Activated CD8-positive, alpha-beta T cell treated with anti-CD3 and anti-CD28 coated beads, Interleukin-2, amount 10 ng/mL, durations not matched to agents 7 days and 5 days (primary cell): ENCODE measurements around the gene ZG16B. TPM values are rescaled to one million over a fixed set of nuclear protein-coding genes. Genes with fewer than 3 reads are reported as not detected.

ENCODE experiments used
- ATAC-seq: fragments of 150-1000 bp; cut with Tn5 transposase; one replicate; pipeline ENCODE4 v1.10.0; 2021; ENCODE audit warnings: moderate library complexity
- CTCF ChIA-PET: fragments of 350-600 bp; sonication (Branson Sonifier 250); formaldehyde crosslinking; loops from one replicate; lab custom pipeline; 2021; ENCODE audit warnings: antibody characterized with exemption; lab: Charles Lee
- POLR2A ChIA-PET: fragments of 350-600 bp; sonication (Branson Sonifier 250); formaldehyde crosslinking; loops from one replicate; lab custom pipeline; 2021; ENCODE audit warnings: antibody characterized with exemption; lab: Charles Lee
- DNase-seq: peaks from one replicate; pipeline ENCODE4 v3.0.0-alpha.2; 2020
- H3K27ac Mint-ChIP-seq: one replicate; pipeline ENCODE4 v1.8.0; 2021; ENCODE audit warnings: mild to moderate bottlenecking, mixed read lengths
- H3K27me3 Mint-ChIP-seq: one replicate; pipeline ENCODE4 v1.8.0; 2021; ENCODE audit warnings: low read depth, mixed read lengths
- H3K36me3 Mint-ChIP-seq: one replicate; pipeline ENCODE4 v1.8.0; 2021; ENCODE audit warnings: low read depth, mixed read lengths
- H3K4me1 Mint-ChIP-seq: one replicate; pipeline ENCODE4 v1.8.0; 2021; ENCODE audit warnings: low read depth, mixed read lengths
- H3K4me3 Mint-ChIP-seq: one replicate; pipeline ENCODE4 v1.8.0; 2021; ENCODE audit warnings: mild to moderate bottlenecking, mixed read lengths
- H3K9me3 Mint-ChIP-seq: one replicate; pipeline ENCODE4 v1.8.0; 2022; ENCODE audit warnings: mixed read lengths; ENCODE audit not compliant: insufficient read depth
- total RNA-seq, 2 experiments: library from RNA; stranded (reverse); gene quantifications; one replicate each; pipeline ENCODE4 v1.2.3, GENCODE V29; 2021

ZG16B gene
- total RNA-seq, 2 experiments from 2014 or later = 2.9 to 3.7 TPM

- Mint-ChIP-seq H3K36me3 (no peaks in the 10 kb centered on the region), H3K9me3 (no peaks in the 10 kb centered on the region), H3K27me3 (peaks cover 14% of the 10 kb centered on the region), H3K27ac (no peak overlapping the region), H3K4me1 (peaks cover 13% of the 10 kb centered on the region), H3K4me3 (no peak overlapping the region)
- ATAC-seq = no peak
- DNase-seq = no peak
- ChIA-PET POLR2A (no interaction called here), CTCF (interaction anchor here (1.5 kb wide), 1 partner anchor 10 kb away, joined by 6 read pairs; no protein-coding TSS in a partner anchor)
These were observed 39.5 kb upstream of the ZG16B start for GRCh38 chr16:2790631-2791030.

- ChIA-PET POLR2A (no interaction called here), CTCF (no interaction called here)
- ATAC-seq (no peak), DNase-seq (no peak)
- Mint-ChIP-seq H3K27me3 (peaks cover 18% of the 10 kb centered on the region), H3K4me3 (no peak overlapping the region), H3K27ac (no peak overlapping the region), H3K9me3 (no peaks in the 10 kb centered on the region), H3K36me3 (no peaks in the 10 kb centered on the region), H3K4me1 (peaks cover 10% of the 10 kb centered on the region)
These were observed 38.9 kb upstream of the ZG16B start for GRCh38 chr16:2791174-2791573.

GRCh38 chr16:2792940-2793339, 37.2 kb upstream of the ZG16B start:
- no peaks in the 10 kb centered on the region for H3K36me3 Mint-ChIP-seq
- H3K4me1 Mint-ChIP-seq = peaks cover 2% of the 10 kb centered on the region
- H3K27me3 Mint-ChIP-seq = peaks cover 12% of the 10 kb centered on the region
- no peak for DNase-seq
- H3K27ac Mint-ChIP-seq = no peak overlapping the region
- POLR2A ChIA-PET = no interaction called here
- CTCF ChIA-PET = no interaction called here
- H3K9me3 Mint-ChIP-seq = no peaks in the 10 kb centered on the region
- H3K4me3 Mint-ChIP-seq = no peak overlapping the region
- no peak for ATAC-seq

DNA sequence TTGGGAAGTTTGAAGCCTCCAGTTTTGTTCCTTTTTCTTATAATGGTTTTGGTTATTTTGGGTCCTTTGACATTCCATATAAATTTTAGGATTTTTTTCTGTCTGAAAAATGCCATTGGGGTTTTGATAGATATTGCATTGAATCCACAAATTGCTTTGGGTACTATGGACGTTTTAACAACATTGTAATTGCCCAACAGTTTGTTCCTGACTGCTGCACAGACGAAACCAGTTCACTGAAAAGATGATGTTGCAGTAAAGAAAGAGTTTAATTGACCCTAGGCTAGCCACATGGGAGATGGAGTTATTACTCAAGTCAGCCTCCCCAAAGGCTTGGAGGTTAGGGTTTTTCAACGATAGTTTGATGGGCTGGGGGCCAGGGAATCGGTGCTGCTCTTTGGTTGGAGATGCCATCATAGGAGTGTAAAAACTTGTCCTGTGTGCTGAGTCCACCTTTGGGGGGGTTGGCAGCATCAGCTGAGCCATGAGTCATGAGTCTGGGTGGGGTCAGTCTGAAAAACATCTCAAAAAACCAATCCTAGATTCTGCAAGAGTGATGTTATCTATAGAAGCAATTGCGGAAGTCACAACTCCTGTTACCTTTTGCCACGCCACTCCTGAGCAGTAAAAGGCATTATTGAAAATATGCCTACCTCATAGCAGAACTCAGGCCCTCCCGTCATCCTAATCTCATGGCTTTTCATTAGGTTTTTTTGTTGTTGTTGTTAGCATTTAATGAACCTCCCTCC, 34.5 kb upstream of the ZG16B start:
- H3K36me3 Mint-ChIP-seq = no peaks in the 10 kb centered on the region
- H3K4me3 Mint-ChIP-seq = no peak overlapping the region
- CTCF ChIA-PET = no interaction called here
- no peaks in the 10 kb centered on the region for H3K4me1 Mint-ChIP-seq
- ATAC-seq (no peak), DNase-seq (no peak)
- POLR2A ChIA-PET = no interaction called here
- H3K27me3 Mint-ChIP-seq = peaks cover 10% of the 10 kb centered on the region
- no peak overlapping the region for H3K27ac Mint-ChIP-seq
- no peaks in the 10 kb centered on the region for H3K9me3 Mint-ChIP-seq

DNA sequence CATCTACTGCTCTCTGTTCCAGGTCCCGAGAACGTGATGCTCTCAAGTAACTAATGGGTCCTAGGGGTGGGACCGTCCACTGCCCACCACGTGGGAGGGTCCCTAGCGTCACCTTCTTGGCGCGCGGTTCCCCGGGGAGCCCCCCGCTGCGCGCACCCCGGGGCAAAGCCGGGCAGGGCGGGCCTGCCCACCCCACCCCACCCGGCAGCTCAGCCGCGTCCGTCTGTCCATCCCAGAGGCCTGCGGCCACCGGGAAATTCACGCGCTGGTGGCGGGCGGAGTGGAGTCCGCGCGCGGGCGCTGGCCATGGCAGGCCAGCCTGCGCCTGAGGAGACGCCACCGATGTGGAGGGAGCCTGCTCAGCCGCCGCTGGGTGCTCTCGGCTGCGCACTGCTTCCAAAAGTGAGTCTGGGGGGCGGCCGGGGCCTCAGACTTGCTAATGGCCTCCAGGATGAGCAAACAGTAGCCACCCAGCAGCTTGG, 31.3 kb upstream of the ZG16B start:
- Mint-ChIP-seq H3K27me3 (peaks cover 7% of the 10 kb centered on the region), H3K4me3 (no peak overlapping the region), H3K4me1 (no peaks in the 10 kb centered on the region), H3K9me3 (no peaks in the 10 kb centered on the region), H3K27ac (no peak overlapping the region), H3K36me3 (no peaks in the 10 kb centered on the region)
- CTCF ChIA-PET = interaction anchor here (1.0 to 1.2 kb wide), 2 partner anchors 69 to 128 kb away, joined by 3 to 4 read pairs; no protein-coding TSS in a partner anchor
- POLR2A ChIA-PET = no interaction called here
- ATAC-seq = no peak
- DNase-seq = no peak

DNA sequence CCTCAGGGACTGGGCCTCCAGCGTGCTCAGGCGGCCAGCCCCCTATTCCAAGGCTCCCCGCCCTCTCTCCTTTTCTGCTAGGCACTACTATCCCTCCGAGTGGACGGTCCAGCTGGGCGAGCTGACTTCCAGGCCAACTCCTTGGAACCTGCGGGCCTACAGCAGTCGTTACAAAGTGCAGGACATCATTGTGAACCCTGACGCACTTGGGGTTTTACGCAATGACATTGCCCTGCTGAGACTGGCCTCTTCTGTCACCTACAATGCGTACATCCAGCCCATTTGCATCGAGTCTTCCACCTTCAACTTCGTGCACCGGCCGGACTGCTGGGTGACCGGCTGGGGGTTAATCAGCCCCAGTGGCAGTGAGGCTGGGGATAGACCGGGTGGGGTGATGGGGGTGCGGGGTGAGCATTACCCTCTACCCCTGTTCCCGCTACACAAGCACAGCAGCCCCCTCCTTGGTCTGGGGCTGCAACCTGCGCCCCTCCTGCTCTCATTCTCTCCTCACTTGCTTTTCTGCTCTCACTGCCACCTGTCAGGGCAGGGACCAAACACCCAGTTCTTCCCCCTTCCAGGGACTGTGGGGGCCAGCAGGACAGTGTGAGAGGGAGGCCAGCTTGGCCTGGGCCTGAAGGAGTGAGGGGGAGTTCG, 30.8 kb upstream of the ZG16B start:
- ChIA-PET CTCF (interaction anchor here (1.0 kb wide), 1 partner anchor 69 kb away, joined by 3 read pairs; no protein-coding TSS in a partner anchor), POLR2A (no interaction called here)
- H3K36me3 Mint-ChIP-seq = no peaks in the 10 kb centered on the region
- DNase-seq = no peak
- H3K27ac Mint-ChIP-seq = no peak overlapping the region
- H3K4me3 Mint-ChIP-seq = no peak overlapping the region
- no peak for ATAC-seq
- no peaks in the 10 kb centered on the region for H3K9me3 Mint-ChIP-seq
- peaks cover 9% of the 10 kb centered on the region for H3K27me3 Mint-ChIP-seq
- no peaks in the 10 kb centered on the region for H3K4me1 Mint-ChIP-seq

- POLR2A ChIA-PET = no interaction called here
- peaks cover 9% of the 10 kb centered on the region for H3K27me3 Mint-ChIP-seq
- H3K36me3 Mint-ChIP-seq = no peaks in the 10 kb centered on the region
- DNase-seq = no peak
- H3K4me3 Mint-ChIP-seq = no peak overlapping the region
- H3K9me3 Mint-ChIP-seq = no peaks in the 10 kb centered on the region
- no peak for ATAC-seq
- H3K27ac Mint-ChIP-seq = no peak overlapping the region
- H3K4me1 Mint-ChIP-seq = no peaks in the 10 kb centered on the region
- CTCF ChIA-PET = interaction anchor here (1.2 kb wide), 2 partner anchors 10 to 68 kb away, joined by 6 to 7 read pairs; no protein-coding TSS in a partner anchor
These were observed 30.3 kb upstream of the ZG16B start for GRCh38 chr16:2799859-2800226.

GRCh38 chr16:2803545-2804195, 26.4 kb upstream of the ZG16B start:
- H3K27ac Mint-ChIP-seq = no peak overlapping the region
- ChIA-PET POLR2A (no interaction called here), CTCF (interaction anchor here (1.0 to 1.3 kb wide), 2 partner anchors 36 to 65 kb away, joined by 3 read pairs; no protein-coding TSS in a partner anchor)

GRCh38 chr16:2804728-2805127, 25.4 kb upstream of the ZG16B start:
- no peaks in the 10 kb centered on the region for H3K9me3 Mint-ChIP-seq
- H3K36me3 Mint-ChIP-seq = no peaks in the 10 kb centered on the region
- ChIA-PET POLR2A (no interaction called here), CTCF (no interaction called here)
- DNase-seq (no peak), ATAC-seq (no peak)
- H3K27ac Mint-ChIP-seq = no peak overlapping the region
- H3K27me3 Mint-ChIP-seq = peaks cover 14% of the 10 kb centered on the region
- no peak overlapping the region for H3K4me3 Mint-ChIP-seq
- H3K4me1 Mint-ChIP-seq = no peaks in the 10 kb centered on the region

More at GRCh38 chr16:2803545-2804195, 26.4 kb upstream of the ZG16B start:
- Mint-ChIP-seq H3K4me3 (no peak overlapping the region), H3K4me1 (no peaks in the 10 kb centered on the region), H3K9me3 (no peaks in the 10 kb centered on the region), H3K27me3 (peaks cover 11% of the 10 kb centered on the region), H3K36me3 (no peaks in the 10 kb centered on the region)
- no peak for ATAC-seq
- DNase-seq = no peak

- Mint-ChIP-seq H3K4me3 (no peak overlapping the region), H3K36me3 (no peaks in the 10 kb centered on the region), H3K27ac (no peak overlapping the region), H3K4me1 (no peaks in the 10 kb centered on the region), H3K27me3 (peaks cover 17% of the 10 kb centered on the region), H3K9me3 (no peaks in the 10 kb centered on the region)
- ChIA-PET CTCF (no interaction called here), POLR2A (no interaction called here)
- ATAC-seq (no peak), DNase-seq (no peak)
These were observed 23.8 kb upstream of the ZG16B start for GRCh38 chr16:2806286-2806685.

DNA sequence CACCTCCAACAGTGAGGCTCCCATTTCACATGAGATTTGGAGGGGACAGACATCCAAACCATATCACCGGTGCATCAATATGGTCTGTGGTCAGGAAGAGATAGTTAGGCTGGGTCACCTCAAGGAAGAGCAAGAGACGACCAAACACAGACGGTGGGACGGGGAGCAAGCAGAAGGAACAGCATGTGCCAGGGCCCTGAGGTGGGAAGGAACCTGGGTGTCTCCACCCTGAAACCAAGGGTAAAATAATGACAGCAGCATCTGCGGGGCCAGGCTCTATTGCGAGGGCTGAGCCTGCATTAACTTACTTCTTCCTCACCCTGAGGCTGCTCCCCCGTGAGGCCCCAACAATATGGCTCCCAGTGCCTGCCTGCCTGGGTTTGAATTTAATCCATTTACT, 21.9 kb upstream of the ZG16B start:
- H3K36me3 Mint-ChIP-seq = no peaks in the 10 kb centered on the region
- no peaks in the 10 kb centered on the region for H3K9me3 Mint-ChIP-seq
- DNase-seq (no peak), ATAC-seq (no peak)
- no peak overlapping the region for H3K27ac Mint-ChIP-seq
- H3K27me3 Mint-ChIP-seq = peaks cover 17% of the 10 kb centered on the region
- H3K4me3 Mint-ChIP-seq = no peak overlapping the region
- peaks cover 3% of the 10 kb centered on the region for H3K4me1 Mint-ChIP-seq
- CTCF ChIA-PET = no interaction called here
- POLR2A ChIA-PET = no interaction called here
